ENCODE results near the gene NR4A1. TPM values are rescaled to one million over a fixed set of nuclear protein-coding genes. Genes with fewer than 3 reads are reported as not detected.

NR4A1 gene
- total RNA-seq, 2 donors from 2014 or later = 29.8 to 76.0 TPM

GRCh38 chr12:52060498-52061177 is 9.4 kb downstream of the NR4A1 start:
- Mint-ChIP-seq H3K27ac (no peak overlapping the region), H3K9me3 (no peaks in the 10 kb centered on the region), H3K36me3 (peaks cover 0 to 6% of the 10 kb centered on the region in 2 donors)
- DNase-seq (ENCODE audit: low spot score in 2 of 2) (no peak), ATAC-seq (no peak)

- H3K36me3 Mint-ChIP-seq = peaks cover 0 to 6% of the 10 kb centered on the region in 2 donors
- H3K27ac Mint-ChIP-seq = no peak overlapping the region
- H3K9me3 Mint-ChIP-seq = no peaks in the 10 kb centered on the region
- no peak for ATAC-seq
- DNase-seq (ENCODE audit: low spot score in 2 of 2) = no peak
These were observed 10.4 kb downstream of the NR4A1 start for GRCh38 chr12:52061470-52062166.

- no peaks in the 10 kb centered on the region for H3K9me3 Mint-ChIP-seq
- peaks cover 0 to 1% of the 10 kb centered on the region in 2 donors for H3K36me3 Mint-ChIP-seq
- H3K27ac Mint-ChIP-seq = no peak overlapping the region
- ATAC-seq = no peak
- no peak for DNase-seq (ENCODE audit: low spot score in 2 of 2)
These were observed 11.2 kb downstream of the NR4A1 start for GRCh38 chr12:52062167-52063081.

GRCh38 chr12:52063082-52063924 is 12.1 kb downstream of the NR4A1 start:
- Mint-ChIP-seq H3K9me3 (no peaks in the 10 kb centered on the region), H3K36me3 (no peaks in the 10 kb centered on the region), H3K27ac (peak overlapping the region in 1 of 2 donors; percentile 51)
- ATAC-seq (no peak), DNase-seq (ENCODE audit: low spot score in 2 of 2) (no peak)

GRCh38 chr12:52063981-52064649 is 12.9 kb downstream of the NR4A1 start:
- ATAC-seq (no peak), DNase-seq (ENCODE audit: low spot score in 2 of 2) (no peak)
- Mint-ChIP-seq H3K9me3 (no peaks in the 10 kb centered on the region), H3K36me3 (no peaks in the 10 kb centered on the region), H3K27ac (peak overlapping the region in 1 of 2 donors; percentile 51)

- DNase-seq (ENCODE audit: low spot score in 2 of 2) (no peak), ATAC-seq (peak in 1 of 2 donors; percentile 15)
- no peaks in the 10 kb centered on the region for H3K9me3 Mint-ChIP-seq
- H3K36me3 Mint-ChIP-seq = peaks cover 7 to 19% of the 10 kb centered on the region in 2 donors
- H3K27ac Mint-ChIP-seq = peak overlapping the region in 1 of 2 donors; percentile 39
These were observed 15.3 kb downstream of the NR4A1 start for GRCh38 chr12:52066346-52067080.

- Mint-ChIP-seq H3K27ac (peak overlapping the region in 1 of 2 donors; percentile 39), H3K9me3 (no peaks in the 10 kb centered on the region), H3K36me3 (peaks cover 9 to 22% of the 10 kb centered on the region in 2 donors)
- no peak for ATAC-seq
- no peak for DNase-seq (ENCODE audit: low spot score in 2 of 2)
These were observed 15.8 kb downstream of the NR4A1 start for GRCh38 chr12:52067081-52067374.

- H3K36me3 Mint-ChIP-seq = peaks cover 27 to 32% of the 10 kb centered on the region in 2 donors
- DNase-seq (ENCODE audit: low spot score in 2 of 2) = peak; percentile 83 to 92
- peak within 1 kb of the TSS; percentile 97 to 99 for H3K27ac Mint-ChIP-seq
- peak; percentile 94 to 95 for ATAC-seq
- H3K9me3 Mint-ChIP-seq = no peaks in the 10 kb centered on the region
These were observed 18.3 kb downstream of the NR4A1 start, which contains the start of gene ATG101 for GRCh38 chr12:52069327-52070184. TSS of gene ATG101 (plus strand) at chr12:52069978. CDS start at chr12:52073651, 3,673 bp downstream.

- Mint-ChIP-seq H3K27ac (peak overlapping the region; percentile 97 to 99), H3K36me3 (peaks cover 27 to 32% of the 10 kb centered on the region in 2 donors), H3K9me3 (no peaks in the 10 kb centered on the region)
- peak; percentile 1 to 35 for ATAC-seq
- DNase-seq (ENCODE audit: low spot score in 2 of 2) = peak in 1 of 2 donors; percentile 50
These were observed 19.1 kb downstream of the NR4A1 start for GRCh38 chr12:52070185-52070925.

- ATAC-seq (no peak), DNase-seq (ENCODE audit: low spot score in 2 of 2) (no peak)
- peaks cover 27 to 32% of the 10 kb centered on the region in 2 donors for H3K36me3 Mint-ChIP-seq
- no peaks in the 10 kb centered on the region for H3K9me3 Mint-ChIP-seq
- H3K27ac Mint-ChIP-seq = peak overlapping the region in 1 of 2 donors; percentile 75
These were observed 22.5 kb downstream of the NR4A1 start for GRCh38 chr12:52073531-52074381.

- Mint-ChIP-seq H3K27ac (peak overlapping the region in 1 of 2 donors; percentile 22), H3K9me3 (no peaks in the 10 kb centered on the region), H3K36me3 (peaks cover 23 to 24% of the 10 kb centered on the region in 2 donors)
- DNase-seq (ENCODE audit: low spot score in 2 of 2) (no peak), ATAC-seq (no peak)
These were observed 23.9 kb downstream of the NR4A1 start for GRCh38 chr12:52074971-52075724.

- DNase-seq (ENCODE audit: low spot score in 2 of 2) = no peak
- ATAC-seq = no peak
- Mint-ChIP-seq H3K27ac (peak overlapping the region in 1 of 2 donors; percentile 75), H3K9me3 (no peaks in the 10 kb centered on the region), H3K36me3 (peaks cover 12 to 20% of the 10 kb centered on the region in 2 donors)
These were observed 25.6 kb downstream of the NR4A1 start for GRCh38 chr12:52076811-52077210.

Measured in activated naive CD4-positive, alpha-beta T cell treated with anti-CD3 and anti-CD28 coated beads, Interleukin-2, amount 50 U/mL, for 72 hours (primary cell).